Activated naive CD4-positive, alpha-beta T cell treated with anti-CD3 and anti-CD28 coated beads, Interleukin-2, amount 50 U/mL, for 24 hours (primary cell): ENCODE data around the gene MGAT4D.

ENCODE experiments used
- H3K27ac Mint-ChIP-seq: one replicate; pipeline ENCODE4 v1.8.0; 2021; ENCODE audit warnings: mild to moderate bottlenecking, mixed read lengths
- H3K27me3 Mint-ChIP-seq: one replicate; pipeline ENCODE4 v1.8.0; 2021; ENCODE audit warnings: mixed read lengths
- H3K36me3 Mint-ChIP-seq: one replicate; pipeline ENCODE4 v1.8.0; 2021; ENCODE audit warnings: mixed read lengths
- H3K4me1 Mint-ChIP-seq: one replicate; pipeline ENCODE4 v1.8.0; 2021; ENCODE audit warnings: mixed read lengths
- H3K4me3 Mint-ChIP-seq: one replicate; pipeline ENCODE4 v1.8.0; 2021; ENCODE audit warnings: mild to moderate bottlenecking, mixed read lengths
- H3K9me3 Mint-ChIP-seq: one replicate; pipeline ENCODE4 v1.8.0; 2021; ENCODE audit warnings: mixed read lengths

The MGAT4D gene

GRCh38 chr4:140400111-140400510, 98.0 kb downstream of the MGAT4D start:
- Mint-ChIP-seq H3K36me3 (no peaks in the 10 kb centered on the region), H3K27me3 (peaks cover 6% of the 10 kb centered on the region), H3K4me3 (no peak overlapping the region), H3K4me1 (no peaks in the 10 kb centered on the region), H3K9me3 (no peaks in the 10 kb centered on the region), H3K27ac (no peak overlapping the region)

- H3K4me3 Mint-ChIP-seq, result no peak overlapping the region
- no peaks in the 10 kb centered on the region for H3K4me1 Mint-ChIP-seq
- H3K27me3 Mint-ChIP-seq, result peaks cover 6% of the 10 kb centered on the region
- no peaks in the 10 kb centered on the region for H3K9me3 Mint-ChIP-seq
- H3K36me3 Mint-ChIP-seq, result no peaks in the 10 kb centered on the region
- no peak overlapping the region for H3K27ac Mint-ChIP-seq
Measured at GRCh38 chr4:140395668-140396067, 102.4 kb downstream of the MGAT4D start.
